ENCODE data around the gene PRM1.
A peak's percentile ranks its signal among the peaks of the same experiment; 100 is the strongest.

Gene PRM1

GRCh38 chr16:11280616-11281522, at the start of gene PRM1:
Gene PRM1 (minus strand): TSS chr16:11281330. CDS start chr16:11281238, 92 bp downstream.
- DNase-seq (ENCODE audit: low read depth): no peak

- no peak for DNase-seq (ENCODE audit: low read depth)
These were observed 49.6 kb upstream of the PRM1 start for GRCh38 chr16:11330526-11331237.

- DNase-seq (ENCODE audit: low read depth): no peak
These were observed 48.8 kb upstream of the PRM1 start for GRCh38 chr16:11329891-11330290.

GRCh38 chr16:11329071-11329491, 48.0 kb upstream of the PRM1 start:
- DNase-seq (ENCODE audit: low read depth): no peak

- peak; percentile 96 for DNase-seq (ENCODE audit: low read depth)
These were observed 47.3 kb upstream of the PRM1 start for GRCh38 chr16:11328172-11329070.

- DNase-seq (ENCODE audit: low read depth): no peak
These were observed 46.4 kb upstream of the PRM1 start for GRCh38 chr16:11327277-11328171.

- DNase-seq (ENCODE audit: low read depth): no peak
These were observed 45.7 kb upstream of the PRM1 start for GRCh38 chr16:11326737-11327276.

GRCh38 chr16:11326084-11326736, 45.1 kb upstream of the PRM1 start:
- DNase-seq (ENCODE audit: low read depth): no peak

- no peak for DNase-seq (ENCODE audit: low read depth)
These were observed 44.4 kb upstream of the PRM1 start for GRCh38 chr16:11325404-11326083.

- no peak for DNase-seq (ENCODE audit: low read depth)
These were observed 42.6 kb upstream of the PRM1 start for GRCh38 chr16:11323551-11324336.

- no peak for DNase-seq (ENCODE audit: low read depth)
These were observed 41.7 kb upstream of the PRM1 start for GRCh38 chr16:11322823-11323222.

GRCh38 chr16:11321662-11322061, 40.5 kb upstream of the PRM1 start:
- no peak for DNase-seq (ENCODE audit: low read depth)

- no peak for DNase-seq (ENCODE audit: low read depth)
These were observed 39.0 kb upstream of the PRM1 start for GRCh38 chr16:11320170-11320569.

GRCh38 chr16:11319529-11320146, 38.5 kb upstream of the PRM1 start:
- no peak for DNase-seq (ENCODE audit: low read depth)

- DNase-seq (ENCODE audit: low read depth): no peak
These were observed 37.7 kb upstream of the PRM1 start for GRCh38 chr16:11318817-11319216.

GRCh38 chr16:11316331-11317015, 35.3 kb upstream of the PRM1 start:
- no peak for DNase-seq (ENCODE audit: low read depth)

- DNase-seq (ENCODE audit: low read depth): peak; percentile 69
These were observed 34.4 kb upstream of the PRM1 start for GRCh38 chr16:11315510-11315909.

Measured in iris pigment epithelial cell (primary cell).